HG03095 (cell line): ENCODE measurements around the gene DCLK2.

Experiments used
- ATAC-seq: cut with Tn5 transposase; IDR thresholded peaks from one replicate; pipeline ENCODE4 v1.9.1; 2021; ENCODE audit warnings: moderate library complexity; ENCODE audit not compliant: unreplicated experiment

The DCLK2 gene

GRCh38 chr4:150234246-150234645, 156.0 kb downstream of the DCLK2 start:
- ATAC-seq: no peak

DNA sequence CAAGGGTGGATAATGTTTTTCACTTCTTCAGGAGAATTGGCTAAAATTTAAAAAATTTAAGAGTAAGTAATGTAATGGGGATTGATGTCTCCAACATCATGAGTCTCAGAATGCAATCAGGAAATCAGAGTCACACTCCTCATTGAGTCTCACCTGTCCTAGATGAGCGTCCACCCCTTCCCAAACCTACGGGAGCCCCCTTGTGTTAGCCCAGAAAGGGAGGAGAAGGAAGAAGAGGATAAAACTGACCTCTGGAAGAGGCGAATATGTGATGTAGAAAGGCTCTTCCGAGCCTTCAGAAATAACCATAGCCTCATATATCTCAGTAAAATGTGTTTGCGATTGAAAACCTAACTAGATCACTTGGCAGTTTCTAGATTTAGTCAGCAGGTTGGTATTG, 157.1 kb downstream of the DCLK2 start:
- ATAC-seq: no peak

- no peak for ATAC-seq
Observed at GRCh38 chr4:150235808-150236271, 157.6 kb downstream of the DCLK2 start.

- no peak for ATAC-seq
Observed at GRCh38 chr4:150236626-150237025, 158.4 kb downstream of the DCLK2 start.

DNA sequence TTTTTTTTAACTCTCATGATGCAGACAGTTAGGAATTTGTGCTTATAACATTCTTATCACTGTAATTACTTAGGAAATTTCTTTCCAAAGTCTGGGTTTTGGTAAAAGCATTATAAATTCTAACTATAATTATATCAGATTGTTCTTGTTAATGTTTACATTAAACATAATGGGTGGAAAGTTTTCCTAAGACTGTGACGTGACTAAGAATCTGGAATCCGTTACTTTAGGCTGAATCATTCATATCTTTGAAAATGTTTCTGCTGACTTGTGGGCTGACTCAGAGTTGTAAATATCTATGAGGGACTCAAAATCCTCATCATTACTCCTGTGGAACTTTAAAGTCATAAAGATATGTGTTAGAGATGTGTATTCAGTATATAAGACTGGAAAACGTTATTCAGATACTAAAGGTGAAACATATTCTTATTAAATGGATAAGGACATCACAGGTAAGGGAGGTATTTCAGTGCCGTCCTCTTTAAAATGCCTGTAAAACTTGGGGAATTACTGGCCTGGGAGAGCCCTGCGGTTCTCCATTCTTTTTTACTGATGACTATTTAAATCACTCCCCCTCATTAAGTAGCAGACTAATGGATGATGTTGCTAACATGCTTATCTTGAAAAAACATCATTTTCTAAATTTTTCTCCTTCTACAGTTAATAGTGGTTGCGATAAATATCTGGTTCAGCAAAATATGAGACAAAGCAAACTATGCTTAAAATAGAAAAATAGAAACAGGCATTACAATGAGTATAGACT, 159.0 kb downstream of the DCLK2 start:
- ATAC-seq: no peak

GRCh38 chr4:150238591-150238990, 160.3 kb downstream of the DCLK2 start:
- ATAC-seq: no peak

DNA sequence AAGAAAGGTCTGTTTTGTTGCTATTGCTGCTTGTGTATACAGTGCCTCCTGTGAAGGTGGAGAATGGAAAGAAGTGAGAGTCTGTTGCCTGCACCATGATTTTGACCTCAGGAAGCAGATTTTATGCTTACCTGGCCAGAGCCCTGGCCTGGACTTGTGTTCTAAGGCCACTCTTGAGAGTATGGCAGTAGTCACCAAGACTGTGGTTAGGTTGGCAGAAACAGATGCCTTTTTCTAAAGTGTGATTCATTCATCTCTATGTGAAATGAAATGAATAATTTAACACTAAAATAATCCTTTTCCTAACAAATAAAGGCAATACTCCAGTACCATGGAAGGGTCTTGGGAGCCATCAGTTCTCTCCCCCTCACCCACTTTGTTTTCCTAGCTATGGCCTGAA, 161.8 kb downstream of the DCLK2 start:
- ATAC-seq: no peak

DNA sequence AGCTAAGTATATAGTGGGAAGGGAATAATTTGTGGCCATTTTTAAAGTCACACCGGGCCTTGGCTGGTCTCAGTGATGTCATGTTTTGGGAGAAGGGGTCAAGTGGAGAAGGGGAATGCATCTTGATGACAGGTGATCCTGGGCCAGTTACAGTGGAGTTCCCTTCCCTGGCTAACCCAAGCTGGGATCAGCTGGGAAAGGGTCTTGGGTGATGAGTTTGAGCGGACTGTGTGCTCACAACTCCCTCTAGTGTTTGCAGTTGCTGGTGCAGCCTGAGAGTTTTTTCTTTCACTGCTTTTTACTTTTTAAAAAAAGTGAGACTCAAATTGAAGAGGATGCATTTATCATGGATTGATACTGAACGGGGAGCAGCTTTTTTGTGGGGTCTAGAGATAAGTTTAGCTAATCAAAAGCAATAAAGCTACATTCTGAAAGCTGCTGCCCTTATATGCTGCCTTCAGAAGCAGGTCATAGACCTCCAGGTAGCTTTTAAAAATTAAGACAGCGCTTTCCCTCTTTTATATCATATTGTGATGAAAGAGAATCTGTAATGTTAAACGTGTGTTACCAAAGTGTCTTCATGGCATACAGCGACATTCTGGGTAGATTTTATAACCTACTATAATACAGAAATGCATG, 164.7 kb downstream of the DCLK2 start:
- ATAC-seq: no peak

DNA sequence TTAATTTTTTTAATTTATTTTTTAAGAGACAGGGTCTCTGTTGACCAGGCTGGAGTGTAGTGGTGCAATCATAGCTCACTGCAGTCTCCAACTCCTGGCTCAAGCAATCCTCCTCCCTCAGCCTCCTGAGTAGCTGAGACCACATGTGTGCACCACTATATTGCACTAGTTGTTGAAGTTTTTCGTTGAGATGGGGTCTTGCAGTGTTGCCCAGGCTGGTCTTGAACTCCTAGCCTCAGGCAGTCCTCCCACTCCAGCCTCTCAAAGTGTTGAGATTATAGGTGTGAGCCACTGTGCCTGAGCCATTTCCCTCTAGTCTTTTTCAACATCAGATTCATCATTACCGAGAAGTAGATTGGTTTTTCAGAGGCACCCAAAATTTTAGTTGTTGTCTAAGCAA, 165.7 kb downstream of the DCLK2 start:
- no peak for ATAC-seq

DNA sequence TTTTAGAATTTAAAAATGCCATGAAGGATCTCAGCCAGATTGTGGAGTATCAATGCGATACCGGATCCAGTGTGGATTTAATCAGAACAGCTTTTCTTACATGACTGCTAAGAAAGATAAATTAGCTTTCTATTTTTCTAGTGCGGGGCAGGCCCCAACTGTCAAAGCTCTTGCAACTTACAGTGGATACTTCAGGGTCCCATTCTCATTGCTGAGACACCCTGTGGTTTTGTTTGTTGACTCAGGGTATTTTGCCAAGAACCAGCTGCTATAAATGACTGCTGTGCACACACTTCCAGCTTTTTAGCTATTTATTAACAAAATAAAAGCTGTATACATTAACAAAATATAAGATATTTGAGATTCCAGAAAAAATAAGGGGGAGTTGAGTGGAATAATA, 166.4 kb downstream of the DCLK2 start:
- no peak for ATAC-seq

DNA sequence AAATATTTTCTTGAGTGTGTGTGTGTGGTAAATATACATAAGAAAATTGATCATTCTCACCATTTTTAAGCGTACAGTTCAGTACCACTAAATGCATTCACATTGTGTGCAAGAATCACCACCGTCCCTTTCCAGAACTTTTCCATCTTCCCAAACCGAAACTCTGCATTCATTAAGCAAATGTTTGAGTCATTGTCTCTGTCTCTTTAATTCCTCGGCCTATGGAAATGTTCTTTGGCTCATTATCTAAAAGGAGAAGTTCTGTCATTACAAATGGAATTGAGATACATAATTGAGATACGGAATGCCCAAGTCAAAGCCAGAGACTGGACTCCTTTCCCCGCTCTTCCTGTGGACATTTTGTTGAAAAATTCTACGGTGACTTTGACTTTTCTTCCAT, 168.9 kb downstream of the DCLK2 start:
- no peak for ATAC-seq

DNA sequence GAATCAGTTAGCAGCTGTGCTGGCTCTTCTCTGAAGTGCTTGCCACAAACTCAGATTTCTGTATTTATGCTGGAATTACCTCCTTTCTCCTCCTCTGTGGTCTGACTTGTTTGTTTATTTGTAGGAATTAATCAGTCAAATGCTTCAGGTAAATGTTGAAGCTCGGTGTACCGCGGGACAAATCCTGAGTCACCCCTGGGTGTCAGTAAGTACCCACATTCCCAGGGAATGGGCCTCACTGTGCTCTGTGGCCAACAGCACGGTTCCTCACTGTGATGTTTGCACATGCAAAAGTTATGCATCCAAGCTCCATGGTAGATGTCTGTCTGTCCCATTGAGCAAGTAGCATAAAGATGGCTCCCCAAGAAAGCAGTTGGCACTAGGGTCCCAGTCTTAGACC, 169.9 kb downstream of the DCLK2 start:
- no peak for ATAC-seq

DNA sequence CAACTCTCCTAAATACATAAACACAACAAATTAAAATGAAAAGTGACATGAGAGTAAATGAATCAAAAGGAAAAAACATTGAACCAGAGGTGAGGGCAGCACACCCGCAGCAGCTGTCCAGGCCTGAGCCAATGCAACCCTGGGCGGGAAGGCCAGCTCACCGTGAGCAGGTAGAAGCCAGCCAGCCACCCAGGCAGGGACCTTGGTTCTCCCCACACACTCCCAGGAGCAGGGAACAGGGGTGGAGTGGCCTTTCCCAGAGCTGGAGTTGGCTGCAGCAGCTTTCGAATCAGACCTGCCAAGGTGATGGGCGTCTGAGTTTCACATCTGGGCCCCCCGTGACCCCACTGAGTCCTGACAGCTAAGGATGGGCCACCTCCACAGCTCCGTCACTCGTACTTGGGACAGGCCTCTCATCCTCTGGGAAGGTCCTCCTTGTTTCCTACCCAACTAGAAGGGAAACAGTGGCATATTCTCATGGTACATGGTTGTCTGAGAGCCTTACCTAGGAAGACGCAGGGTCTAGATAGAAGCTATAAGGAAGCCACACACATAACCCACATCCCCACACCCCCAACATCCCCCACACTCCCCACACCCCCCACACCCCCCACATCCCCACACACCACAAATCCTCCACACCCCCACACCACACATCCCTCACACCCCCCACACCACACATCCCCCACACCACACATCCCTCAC, 172.2 kb downstream of the DCLK2 start:
- no peak for ATAC-seq

DNA sequence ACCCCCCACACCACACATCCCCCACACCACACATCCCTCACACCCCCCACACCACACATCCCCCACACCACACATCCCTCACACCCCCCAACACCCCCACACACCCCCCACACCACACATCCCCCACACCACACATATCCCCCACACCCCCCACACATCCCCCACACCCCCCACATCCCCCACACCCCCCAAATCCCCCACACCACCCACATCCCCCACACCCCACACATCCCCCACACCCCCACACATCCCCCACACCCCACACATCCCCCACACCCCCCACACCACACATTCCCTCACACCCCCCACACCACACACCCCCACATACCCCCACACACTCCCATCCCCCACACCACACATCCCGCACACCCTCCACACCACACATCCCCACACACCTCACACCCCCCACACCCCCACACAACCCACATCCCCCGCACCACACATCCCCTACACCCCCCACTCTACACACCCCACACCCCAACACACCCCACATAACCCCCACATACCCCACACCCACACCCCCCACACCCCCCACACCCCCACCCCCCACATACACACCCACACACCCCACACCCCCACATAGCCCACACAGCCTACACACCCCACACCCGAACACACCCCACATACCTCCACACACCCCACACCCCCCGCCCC, 172.9 kb downstream of the DCLK2 start:
- ATAC-seq: no peak

GRCh38 chr4:150251752-150252190, 173.5 kb downstream of the DCLK2 start:
- no peak for ATAC-seq

DNA sequence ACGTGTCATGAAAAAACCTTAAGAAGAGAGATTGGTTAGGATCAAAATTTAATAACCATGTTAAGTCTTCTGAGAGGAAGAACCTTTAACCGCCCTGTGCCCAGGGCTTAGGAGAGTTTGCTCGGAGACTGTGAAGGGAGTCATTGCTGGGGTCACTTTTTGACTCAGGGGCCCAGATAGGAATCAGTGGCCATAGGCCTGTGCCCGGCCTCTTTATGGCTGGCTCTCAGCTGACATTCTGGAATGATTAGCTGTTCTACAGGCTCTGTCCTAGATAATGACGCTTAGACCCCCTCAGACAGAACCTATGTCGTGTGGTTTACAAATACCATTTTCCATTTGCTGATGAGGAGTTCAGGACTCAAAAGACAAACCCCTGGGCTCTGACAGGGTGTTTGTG, 174.1 kb downstream of the DCLK2 start:
- ATAC-seq: no peak

DNA sequence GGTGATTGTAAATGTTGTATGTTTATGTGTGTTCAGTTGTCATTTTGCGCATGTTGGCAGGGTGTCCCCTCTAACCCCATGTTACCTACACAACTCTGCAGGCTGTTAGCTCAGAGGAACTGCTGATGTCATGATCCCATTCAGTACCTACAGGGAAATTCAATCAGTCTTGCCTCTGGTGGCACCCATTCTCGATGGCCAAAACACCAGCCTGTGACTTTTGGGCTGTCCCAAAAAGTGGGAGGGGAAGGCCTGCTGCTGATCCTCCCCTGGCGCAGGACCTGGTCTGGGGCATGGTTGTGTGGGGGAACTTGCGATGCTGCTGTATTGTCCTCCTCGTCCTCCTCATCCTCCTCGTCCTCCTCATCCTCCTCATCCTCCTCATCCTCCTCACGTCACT, 174.5 kb downstream of the DCLK2 start:
- ATAC-seq: no peak

DNA sequence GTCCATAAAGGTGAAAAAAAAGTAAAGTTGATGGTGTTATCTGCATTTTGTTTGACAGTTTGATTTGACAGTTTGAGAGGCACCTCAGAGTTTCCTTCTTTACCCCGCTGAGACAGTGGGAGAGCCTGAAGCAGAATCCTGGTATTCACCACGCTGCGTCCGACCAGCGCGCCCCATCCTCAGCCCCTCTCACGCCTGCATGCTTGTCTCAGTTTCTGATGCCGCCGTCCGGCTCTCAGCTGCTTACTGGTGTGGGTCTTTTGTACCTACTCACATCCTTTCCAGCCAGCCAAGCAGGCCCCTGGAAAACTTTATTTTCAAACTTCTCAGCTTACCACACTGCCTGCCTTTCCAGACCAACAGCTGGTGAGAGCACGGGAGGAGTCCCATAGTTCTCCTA, 175.2 kb downstream of the DCLK2 start:
- no peak for ATAC-seq

GRCh38 chr4:150253965-150254630, 175.9 kb downstream of the DCLK2 start:
- ATAC-seq: no peak

DNA sequence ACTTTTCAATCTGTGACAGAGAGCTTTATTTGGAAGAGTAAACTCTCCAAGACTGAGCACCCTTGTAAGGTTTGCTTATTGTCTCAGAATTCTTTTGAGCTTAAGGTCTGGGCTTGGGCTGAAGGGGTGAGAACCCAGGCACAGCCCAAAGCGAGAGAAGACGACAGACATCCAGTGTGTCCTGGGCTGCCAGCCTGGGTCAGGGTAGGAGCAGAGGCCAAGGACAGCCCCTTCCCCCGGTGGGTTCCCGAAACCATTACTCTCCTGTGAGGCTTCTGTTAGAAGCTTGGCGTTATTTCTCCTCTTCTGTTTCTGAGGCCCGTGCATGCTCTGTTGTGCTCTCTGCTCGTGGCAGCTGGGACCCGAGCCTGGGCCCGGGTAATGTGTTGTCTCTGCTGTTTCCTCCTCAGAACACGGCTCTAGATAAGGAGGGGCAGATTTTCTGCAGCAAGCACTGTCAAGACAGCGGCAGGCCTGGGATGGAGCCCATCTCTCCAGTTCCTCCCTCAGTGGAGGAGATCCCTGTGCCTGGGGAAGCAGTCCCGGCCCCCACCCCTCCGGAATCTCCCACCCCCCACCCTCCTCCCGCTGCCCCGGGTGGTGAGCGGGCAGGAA, 177.5 kb downstream of the DCLK2 start:
- no peak for ATAC-seq

DNA sequence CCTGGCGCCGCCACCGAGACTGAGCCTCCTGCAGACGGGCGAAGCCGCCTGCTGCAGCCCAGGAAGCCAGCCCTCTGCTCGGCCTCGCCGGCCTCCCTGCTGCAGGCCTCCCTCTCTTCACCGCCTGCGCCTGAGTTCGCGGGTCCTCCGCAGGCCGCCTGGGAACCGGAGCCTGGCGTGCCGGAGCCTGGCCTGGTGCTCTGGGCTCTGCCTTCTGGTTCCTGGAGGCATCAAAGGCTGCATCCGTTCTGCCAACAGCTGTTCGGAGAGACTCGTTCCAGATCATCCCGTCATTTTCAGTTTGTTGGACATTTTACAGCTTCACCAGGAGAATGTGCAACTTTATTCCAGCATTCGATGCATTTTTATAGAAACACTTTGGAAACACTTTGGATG, 178.0 kb downstream of the DCLK2 start:
- ATAC-seq: no peak
